H9 (cell line): ENCODE results near the gene SCN8A. TPM values are rescaled to one million over a fixed set of nuclear protein-coding genes. Genes with fewer than 3 reads are reported as not detected.

Experiments
- DNase-seq: peaks from one replicate; pipeline ENCODE4 v3.0.0-alpha.2; 2017
- H2AFZ ChIP-seq: one replicate; pipeline ENCODE4 v1.6.1; 2013; ENCODE audit warnings: mild to moderate bottlenecking, low read length, control low read depth, moderate library complexity
- H2AK5ac ChIP-seq: 2 replicates; pipeline ENCODE4 v1.6.1; 2013; ENCODE audit warnings: low read length, control low read depth, mixed read lengths; ENCODE audit not compliant: insufficient read length
- H2BK120ac ChIP-seq: one replicate; pipeline ENCODE4 v1.6.1; 2013; ENCODE audit warnings: low read depth, mild to moderate bottlenecking, low read length, control low read depth, inconsistent platforms; ENCODE audit not compliant: poor library complexity, severe bottlenecking
- H2BK12ac ChIP-seq: 2 replicates; pipeline ENCODE4 v1.6.1; 2013; ENCODE audit warnings: low read length, control low read depth, mixed read lengths, low read depth; ENCODE audit not compliant: insufficient read length
- H2BK15ac ChIP-seq: 2 replicates; pipeline ENCODE4 v1.6.1; 2013; ENCODE audit warnings: low read depth, low read length, control low read depth
- H2BK20ac ChIP-seq: one replicate; pipeline ENCODE4 v1.6.1; 2013; ENCODE audit warnings: low read depth, mild to moderate bottlenecking, low read length, control low read depth, inconsistent platforms; ENCODE audit not compliant: poor library complexity, severe bottlenecking
- H2BK5ac ChIP-seq: 2 replicates; pipeline ENCODE4 v1.6.1; 2013; ENCODE audit warnings: low read length, control low read depth, mixed read lengths; ENCODE audit not compliant: insufficient read length
- H3K14ac ChIP-seq: 2 replicates; pipeline ENCODE4 v1.6.1; 2013; ENCODE audit warnings: low read length, control low read depth; ENCODE audit not compliant: insufficient read depth
- H3K18ac ChIP-seq: 2 replicates; pipeline ENCODE4 v1.6.1; 2013; ENCODE audit warnings: low read depth, mild to moderate bottlenecking, mixed read lengths, low read length, control low read depth; ENCODE audit not compliant: insufficient read length
- H3K23ac ChIP-seq: 2 replicates; pipeline ENCODE4 v1.6.1; 2013; ENCODE audit warnings: low read length, control low read depth, mixed read lengths, low read depth; ENCODE audit not compliant: insufficient read length
- H3K23me2 ChIP-seq: 2 replicates; pipeline ENCODE4 v1.6.1; 2013; ENCODE audit warnings: low read depth, mild to moderate bottlenecking, mixed read lengths, low read length, control low read depth; ENCODE audit not compliant: insufficient read length, poor library complexity, severe bottlenecking
- H3K27ac ChIP-seq: 2 replicates; pipeline ENCODE4 v1.5.1; 2013; ENCODE audit warnings: low read length, control low read depth, mixed read lengths, low read depth; ENCODE audit not compliant: insufficient read length
- H3K27me3 ChIP-seq: 2 replicates; pipeline ENCODE4 v1.6.1; 2013; ENCODE audit warnings: low read length, control low read depth, inconsistent platforms; ENCODE audit not compliant: insufficient read depth
- H3K4ac ChIP-seq: 2 replicates; pipeline ENCODE4 v1.6.1; 2013; ENCODE audit warnings: low read depth, mild to moderate bottlenecking, control low read depth, inconsistent platforms, low read length, moderate library complexity
- H3K4me1 ChIP-seq: 2 replicates; pipeline ENCODE4 v1.6.1; 2013; ENCODE audit warnings: low read length, control low read depth, inconsistent platforms; ENCODE audit not compliant: insufficient read depth
- H3K4me2 ChIP-seq: 2 replicates; pipeline ENCODE4 v1.6.1; 2013; ENCODE audit warnings: low read length, control low read depth, mixed read lengths; ENCODE audit not compliant: insufficient read length, insufficient read depth
- H3K56ac ChIP-seq: 2 replicates; pipeline ENCODE4 v1.6.1; 2013; ENCODE audit warnings: low read depth, mild to moderate bottlenecking, mixed read lengths, low read length, control low read depth; ENCODE audit not compliant: insufficient read length
- H3K79me1 ChIP-seq: 2 replicates; pipeline ENCODE4 v1.6.1; 2013; ENCODE audit warnings: low read depth, mild to moderate bottlenecking, moderate library complexity, low read length, control low read depth, inconsistent platforms; ENCODE audit not compliant: insufficient read depth, poor library complexity, severe bottlenecking
- H3K79me2 ChIP-seq: 2 replicates; pipeline ENCODE4 v1.6.1; 2013; ENCODE audit warnings: low read length, control low read depth, inconsistent platforms; ENCODE audit not compliant: insufficient read depth
- H3K9ac ChIP-seq: 2 replicates; pipeline ENCODE4 v1.6.1; 2013; ENCODE audit warnings: low read length, control low read depth, mixed read lengths; ENCODE audit not compliant: insufficient read length; ENCODE audit errors: extremely low read depth
- H3K9me3 ChIP-seq: one replicate; pipeline ENCODE4 v1.6.1; 2013; ENCODE audit warnings: low read depth, low read length, inconsistent platforms; ENCODE audit not compliant: control insufficient read depth
- H3T11ph ChIP-seq: one replicate; pipeline ENCODE4 v1.6.1; 2013; ENCODE audit warnings: mild to moderate bottlenecking, low read length, control low read depth, inconsistent platforms
- H4K20me1 ChIP-seq: one replicate; pipeline ENCODE4 v1.6.1; 2013; ENCODE audit not compliant: control insufficient read depth, insufficient read length, insufficient read depth
- H4K5ac ChIP-seq: 2 replicates; pipeline ENCODE4 v1.6.1; 2013; ENCODE audit warnings: low read depth, mild to moderate bottlenecking, mixed read lengths, low read length, control low read depth; ENCODE audit not compliant: insufficient read length
- H4K8ac ChIP-seq: replicated peaks from 2 replicates; pipeline ENCODE4 v1.6.1; 2013; ENCODE audit warnings: low read length, control low read depth, mixed read lengths, low read depth; ENCODE audit not compliant: insufficient read length
- H4K91ac ChIP-seq: 2 replicates; pipeline ENCODE4 v1.6.1; 2013; ENCODE audit warnings: low read depth, mild to moderate bottlenecking, moderate library complexity, mixed read lengths, low read length, control low read depth; ENCODE audit not compliant: insufficient read length
- H3K27ac Mint-ChIP-seq, 3 experiments: 2 replicates in 2 of 3; 3 replicates in 1 of 3; pipeline ENCODE4 v1.8.0; 2020 to 2021; ENCODE audit warnings: mixed read lengths in 3 of 3, mild to moderate bottlenecking in 1 of 3, moderate library complexity in 1 of 3
- H3K27me3 Mint-ChIP-seq: 2 replicates; pipeline ENCODE4 v1.8.0; 2021; ENCODE audit warnings: low read depth, mild to moderate bottlenecking, moderate library complexity, mixed read lengths
- H3K36me3 Mint-ChIP-seq, 3 experiments: 2 replicates in 2 of 3; 3 replicates in 1 of 3; pipeline ENCODE4 v1.8.0; 2020 to 2021; ENCODE audit warnings: low read depth in 3 of 3, mixed read lengths in 3 of 3; ENCODE audit not compliant: insufficient read depth in 1 of 3
- H3K4me1 Mint-ChIP-seq, 2 experiments: 2 replicates each; pipeline ENCODE4 v1.8.0; 2020; ENCODE audit warnings: mixed read lengths in 2 of 2
- H3K4me3 Mint-ChIP-seq, 2 experiments: 2 replicates in 1 of 2; 3 replicates in 1 of 2; pipeline ENCODE4 v1.8.0; 2020 to 2021; ENCODE audit warnings: mild to moderate bottlenecking in 2 of 2, mixed read lengths in 2 of 2, moderate library complexity in 1 of 2
- H3K9me3 Mint-ChIP-seq, 2 experiments: 2 replicates in 1 of 2; 3 replicates in 1 of 2; pipeline ENCODE4 v1.8.0; 2020; ENCODE audit warnings: mild to moderate bottlenecking in 2 of 2, mixed read lengths in 2 of 2, moderate library complexity in 1 of 2
- WGBS: extraction: QIAGEN DNeasy Blood & Tissue Kit; methylation state at CpG from one replicate; pipeline ENCODE4 v1.1.7; 2013; ENCODE audit warnings: missing lambda C conversion rate, low lambda C conversion rate, mixed read lengths; ENCODE audit not compliant: insufficient read length; ENCODE audit errors: extremely low coverage; 5-methylcytosine and 5-hydroxymethylcytosine counted together
- total RNA-seq: library from RNA; stranded (reverse); gene quantifications from 2 replicates; pipeline ENCODE4 v1.2.1, GENCODE V29; 2021
- TF ChIP-seq, protein P1 (sequence below): fragments of 200-600 bp; sonication (generic); conservative IDR thresholded peaks from 3 replicates; pipeline ENCODE4 v1.8.0; 2021; ENCODE audit warnings: antibody characterized with exemption, mild to moderate bottlenecking

The SCN8A gene
- total RNA-seq, 1 experiment from 2014 or later, result 15.2 TPM

- Mint-ChIP-seq H3K9me3 (no peaks in the 10 kb centered on the region), H3K4me1 (no peaks in the 10 kb centered on the region), H3K27ac (0 out of 7 replicates have a peak overlapping the region, but pooled peaks of 1 of the 3 experiments have one; percentile 12), H3K4me3 (no peak overlapping the region), H3K27me3 (no peaks in the 10 kb centered on the region), H3K36me3 (peaks cover 0 to 6% (median 0%) of the 10 kb centered on the region in 3 experiments; a peak in 1 of 7 replicates)
- Histone ChIP-seq H3K14ac (no peak overlapping the region), H2BK20ac (no peak overlapping the region), H4K8ac (no peak overlapping the region), H3K4ac (no peak overlapping the region), H3K27me3 (no peaks in the 10 kb centered on the region), H3K79me1 (no peaks in the 10 kb centered on the region), H3K23ac (no peak overlapping the region), H2AFZ (no peak overlapping the region), H2AK5ac (no peak overlapping the region), H4K20me1 (no peaks in the 10 kb centered on the region), H3K9me3 (no peaks in the 10 kb centered on the region), H3K56ac (no peak overlapping the region), H3K79me2 (no peaks in the 10 kb centered on the region), H3K23me2 (no peaks in the 10 kb centered on the region), H3K4me2 (no peak overlapping the region), H2BK5ac (no peak overlapping the region), H2BK12ac (no peak overlapping the region), H3K4me1 (no peaks in the 10 kb centered on the region), H2BK15ac (no peak overlapping the region), H3K18ac (no peak overlapping the region), H3K27ac (no peak overlapping the region), H3T11ph (no peak overlapping the region), H4K5ac (no peak overlapping the region), H4K91ac (no peak overlapping the region), H3K9ac (no peak overlapping the region), H2BK120ac (no peak overlapping the region)
- TF ChIP-seq, protein P1, sequence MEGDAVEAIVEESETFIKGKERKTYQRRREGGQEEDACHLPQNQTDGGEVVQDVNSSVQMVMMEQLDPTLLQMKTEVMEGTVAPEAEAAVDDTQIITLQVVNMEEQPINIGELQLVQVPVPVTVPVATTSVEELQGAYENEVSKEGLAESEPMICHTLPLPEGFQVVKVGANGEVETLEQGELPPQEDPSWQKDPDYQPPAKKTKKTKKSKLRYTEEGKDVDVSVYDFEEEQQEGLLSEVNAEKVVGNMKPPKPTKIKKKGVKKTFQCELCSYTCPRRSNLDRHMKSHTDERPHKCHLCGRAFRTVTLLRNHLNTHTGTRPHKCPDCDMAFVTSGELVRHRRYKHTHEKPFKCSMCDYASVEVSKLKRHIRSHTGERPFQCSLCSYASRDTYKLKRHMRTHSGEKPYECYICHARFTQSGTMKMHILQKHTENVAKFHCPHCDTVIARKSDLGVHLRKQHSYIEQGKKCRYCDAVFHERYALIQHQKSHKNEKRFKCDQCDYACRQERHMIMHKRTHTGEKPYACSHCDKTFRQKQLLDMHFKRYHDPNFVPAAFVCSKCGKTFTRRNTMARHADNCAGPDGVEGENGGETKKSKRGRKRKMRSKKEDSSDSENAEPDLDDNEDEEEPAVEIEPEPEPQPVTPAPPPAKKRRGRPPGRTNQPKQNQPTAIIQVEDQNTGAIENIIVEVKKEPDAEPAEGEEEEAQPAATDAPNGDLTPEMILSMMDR, result no peak
- WGBS, result no CpG with 5 or more reads among the region's 4 CpGs
- DNase-seq, result no peak
Measured at GRCh38 chr12:51693569-51693968, 102.5 kb downstream of the SCN8A start.
